Heart right ventricle (tissue), 16 donors: ENCODE data around the gene AS3MT. TPM values are rescaled to one million over a fixed set of nuclear protein-coding genes. Genes with fewer than 3 reads are reported as not detected.
A peak's percentile ranks its signal among the peaks of the same experiment; 100 is the strongest.

Source experiments
- ATAC-seq, 8 donors: fragments of 200-7000 bp; cut with Tn5 transposase; one replicate each; pipeline ENCODE4 v1.9.1; 2020; ENCODE audit warnings: mild to moderate bottlenecking in 8 of 8, moderate library complexity in 8 of 8, moderate number of reproducible peaks in 1 of 8
- DNase-seq, 2 donors: peaks; one replicate each; pipeline ENCODE4 v3.0.0-alpha.2; 2020
- H3K27ac ChIP-seq, 10 donors: fragments of 200-600 bp; sonication (generic) in 2 of 10; one replicate each; pipeline versions ENCODE4 v1.5.0 to v1.8.0; 2020 to 2022; ENCODE audit warnings: mild to moderate bottlenecking in 3 of 10
- H3K27me3 ChIP-seq, 7 donors: fragments of 200-600 bp; one replicate each; pipeline ENCODE4 v1.8.0; 2021 to 2022; ENCODE audit warnings: mild to moderate bottlenecking in 2 of 7
- H3K36me3 ChIP-seq, 9 donors: fragments of 200-600 bp; sonication (generic) in 1 of 9; one replicate each; pipeline versions ENCODE4 v1.5.0 to v1.8.0; 2020 to 2022; ENCODE audit warnings: mild to moderate bottlenecking in 2 of 9
- H3K4me1 ChIP-seq, 9 donors: fragments of 200-600 bp; sonication (generic) in 1 of 9; one replicate each; pipeline versions ENCODE4 v1.5.0 to v1.8.0; 2020 to 2022; ENCODE audit warnings: mild to moderate bottlenecking in 4 of 9
- H3K4me3 ChIP-seq, 10 donors: fragments of 200-600 bp; sonication (generic) in 2 of 10; one replicate each; pipeline versions ENCODE4 v1.5.0 to v1.8.0; 2020 to 2022; ENCODE audit warnings: mild to moderate bottlenecking in 7 of 10, moderate library complexity in 2 of 10
- H3K9me3 ChIP-seq, 11 donors: fragments of 200-600 bp in 10 of 11; sonication (generic) in 2 of 11; one replicate each; pipeline versions ENCODE4 v1.5.0 to v1.8.0; 2013 to 2022; ENCODE audit warnings: mild to moderate bottlenecking in 2 of 11, control low read depth in 1 of 11, moderate library complexity in 1 of 11
- WGBS, 2 donors: extraction: QIAGEN DNeasy Blood & Tissue Kit; methylation state at CpG; one replicate each; pipeline ENCODE4 v1.1.7; 2013; ENCODE audit warnings: inconsistent platforms in 1 of 2; 5-methylcytosine and 5-hydroxymethylcytosine counted together
- intact Hi-C, 10 donors: fragments of 100-400 bp; cut with DNase I; formaldehyde crosslinking; loops; one replicate each; pipeline versions ENCODE4 v1.11.1 to v1.14.2; 2022
- polyA plus RNA-seq, 2 donors: library from polyadenylated mRNA; stranded (reverse); fragments of 200-250 nt; gene quantifications; one replicate each; pipeline ENCODE4 v1.2.3, GENCODE V29; 2013
- total RNA-seq, 10 donors: library from RNA; stranded (reverse); fragmentation: NEBNext Ultra II Directional in 3 of 10; extraction: Animal tissue kit (Norgen Biotek cat#: 25700) in 3 of 10; gene quantifications; one replicate each; pipeline versions ENCODE4 v1.2.1 to v1.2.4, GENCODE V29; 2021 to 2023
- TF ChIP-seq, protein P1 (sequence below), 9 donors: fragments of 200-600 bp; sonication (generic) in 2 of 9; IDR thresholded peaks; one replicate each; pipeline versions ENCODE4 v1.5.0 to v1.8.0; 2021 to 2022; ENCODE audit warnings: antibody characterized with exemption in 9 of 9, mild to moderate bottlenecking in 5 of 9, moderate library complexity in 1 of 9
- donor health status: Arrhythmogenic right ventricular cardiomyopathy.
- donor health status: ischemic (EF 13 %, LVEDD 7.1; RV severe dilation, severe dysfunction).
- donor health status: healthy with polysubstance abuse.
- donor health status: DM: no; HTN: yes; CAD: no.
- donor health status: DM: no; HTN: no; CAD: no.
- donor health status: ischemic (EF 25% LVEDD 6.9; RV normal size, moderate dysfunction).
- donor health status: ischemic (EF 25% LVEDD 5.7; RV mildly dilated, moderate dysfunction).
- donor health status: healthy.
- donor health status: DM: yes; HTN: yes; CAD: no.
- donor health status: Ischemic cardiomyopathy.
- donor health status: ischemic (EF 35%, LVEDD 5.7; RV mildly dilated, moderate dysfunction).
- donor health status: nonischemic (EF 11% LVEDD 7.7; RV severe dilation, severe dysfunction).
- donor health status: DM: yes; HTN: yes; CAD: no.
- donor health status: PGD.
- donor health status: ischemic (EF 29% LVEDD 5.4; RV normal size, mild dysfunction).
- donor health status: nonischemic (EF 23%, LVEDD 6.1; RV moderate dilation, normal function).

Gene AS3MT
- total and polyA plus RNA-seq, 12 donors: 6.6 to 59.4 (median 15.4) TPM

GRCh38 chr10:102868911-102869257 is 386 bp upstream of the AS3MT start:
- ATAC-seq: no peak
- Histone ChIP-seq H3K4me1 (peaks cover 0 to 18% (median 9%) of the 10 kb centered on the region in 9 donors), H3K36me3 (peaks cover 0 to 24% (median 0%) of the 10 kb centered on the region in 9 donors), H3K27ac (peak overlapping the region in 8 of 10 donors; percentile 26 to 68 (median 60)), H3K9me3 (no peaks in the 10 kb centered on the region), H3K4me3 (peak overlapping the region; percentile 39 to 70 (median 58)), H3K27me3 (peaks cover 0 to 23% (median 0%) of the 10 kb centered on the region in 7 donors)
- 20 to 25% methylated on average over 5 of the region's 5 CpGs for WGBS, 2 donors
- no peak for DNase-seq
- TF ChIP-seq, protein P1, sequence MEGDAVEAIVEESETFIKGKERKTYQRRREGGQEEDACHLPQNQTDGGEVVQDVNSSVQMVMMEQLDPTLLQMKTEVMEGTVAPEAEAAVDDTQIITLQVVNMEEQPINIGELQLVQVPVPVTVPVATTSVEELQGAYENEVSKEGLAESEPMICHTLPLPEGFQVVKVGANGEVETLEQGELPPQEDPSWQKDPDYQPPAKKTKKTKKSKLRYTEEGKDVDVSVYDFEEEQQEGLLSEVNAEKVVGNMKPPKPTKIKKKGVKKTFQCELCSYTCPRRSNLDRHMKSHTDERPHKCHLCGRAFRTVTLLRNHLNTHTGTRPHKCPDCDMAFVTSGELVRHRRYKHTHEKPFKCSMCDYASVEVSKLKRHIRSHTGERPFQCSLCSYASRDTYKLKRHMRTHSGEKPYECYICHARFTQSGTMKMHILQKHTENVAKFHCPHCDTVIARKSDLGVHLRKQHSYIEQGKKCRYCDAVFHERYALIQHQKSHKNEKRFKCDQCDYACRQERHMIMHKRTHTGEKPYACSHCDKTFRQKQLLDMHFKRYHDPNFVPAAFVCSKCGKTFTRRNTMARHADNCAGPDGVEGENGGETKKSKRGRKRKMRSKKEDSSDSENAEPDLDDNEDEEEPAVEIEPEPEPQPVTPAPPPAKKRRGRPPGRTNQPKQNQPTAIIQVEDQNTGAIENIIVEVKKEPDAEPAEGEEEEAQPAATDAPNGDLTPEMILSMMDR (IDR thresholded peaks at IDR 0.05): no peak
- intact Hi-C loops: no loop called here

- Histone ChIP-seq H3K27ac (peak overlapping the region in 3 of 10 donors; percentile 62 to 68 (median 65)), H3K4me3 (peak overlapping the region in 9 of 10 donors; percentile 53 to 70 (median 58)), H3K27me3 (peaks cover 0 to 23% (median 0%) of the 10 kb centered on the region in 7 donors), H3K9me3 (no peaks in the 10 kb centered on the region), H3K36me3 (peaks cover 0 to 23% (median 0%) of the 10 kb centered on the region in 9 donors), H3K4me1 (peaks cover 0 to 18% (median 9%) of the 10 kb centered on the region in 9 donors)
- DNase-seq (no peak), ATAC-seq (peak in 4 of 8 donors; percentile 17 to 23 (median 19))
- TF ChIP-seq, protein P1 (IDR thresholded peaks at IDR 0.05): no peak
- intact Hi-C loops: no loop called here
- WGBS, 2 donors: 85% methylated on average over 10 of the region's 10 CpGs
Measured at GRCh38 chr10:102870221-102870620, 951 bp downstream of the AS3MT start.

GRCh38 chr10:102872163-102872562 is 2.9 kb downstream of the AS3MT start:
- TF ChIP-seq, protein P1 (IDR thresholded peaks at IDR 0.05): no peak

DNA sequence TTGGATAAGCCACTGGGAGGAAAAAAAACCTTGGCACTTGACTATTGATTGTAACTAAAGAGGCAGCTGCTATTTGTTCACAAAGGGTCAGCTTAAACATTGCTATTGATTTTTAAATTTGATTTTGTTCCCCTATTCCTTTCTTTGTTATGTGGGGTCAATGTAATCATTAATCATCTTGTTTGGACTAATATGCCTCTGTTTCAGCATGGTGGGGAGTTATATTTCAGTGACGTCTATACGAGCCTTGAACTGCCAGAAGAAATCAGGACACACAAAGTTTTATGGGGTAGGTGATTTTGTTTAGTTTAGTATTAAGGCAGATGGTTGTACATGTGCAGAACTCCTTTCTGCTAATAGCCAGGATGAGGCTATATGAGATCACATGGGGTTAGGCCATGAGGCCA is 7.5 kb downstream of the AS3MT start:
- H3K4me1 ChIP-seq: no peaks in the 10 kb centered on the region
- no peaks in the 10 kb centered on the region for H3K27me3 ChIP-seq
- ATAC-seq (no peak), DNase-seq (no peak)
- intact Hi-C loops: no loop called here
- no peaks in the 10 kb centered on the region for H3K9me3 ChIP-seq
- peaks cover 0 to 59% (median 0%) of the 10 kb centered on the region in 9 donors for H3K36me3 ChIP-seq
- H3K27ac ChIP-seq: no peak overlapping the region
- H3K4me3 ChIP-seq: no peak overlapping the region
- TF ChIP-seq, protein P1 (IDR thresholded peaks at IDR 0.05): no peak
- 81 to 92% methylated on average over 2 of the region's 2 CpGs for WGBS, 2 donors

More at GRCh38 chr10:102872163-102872562, 2.9 kb downstream of the AS3MT start:
- H3K27ac ChIP-seq: no peak overlapping the region
- H3K27me3 ChIP-seq: peaks cover 0 to 23% (median 0%) of the 10 kb centered on the region in 7 donors
- intact Hi-C loops: no loop called here
- ATAC-seq (no peak), DNase-seq (no peak)
- 94 to 95% methylated on average over 4 of the region's 4 CpGs for WGBS, 2 donors
- no peak overlapping the region for H3K4me3 ChIP-seq
- H3K36me3 ChIP-seq: peaks cover 0 to 29% (median 0%) of the 10 kb centered on the region in 9 donors
- H3K9me3 ChIP-seq: no peaks in the 10 kb centered on the region
- peaks cover 0 to 18% (median 9%) of the 10 kb centered on the region in 9 donors for H3K4me1 ChIP-seq
